Measurements from ENCODE around the gene PLD1.
"Not testable (repeated sequence)": the region's sequence is repeated elsewhere in the genome, so short reads cannot be mapped to it uniquely, and the experiment has no call there.

PLD1 gene

DNA sequence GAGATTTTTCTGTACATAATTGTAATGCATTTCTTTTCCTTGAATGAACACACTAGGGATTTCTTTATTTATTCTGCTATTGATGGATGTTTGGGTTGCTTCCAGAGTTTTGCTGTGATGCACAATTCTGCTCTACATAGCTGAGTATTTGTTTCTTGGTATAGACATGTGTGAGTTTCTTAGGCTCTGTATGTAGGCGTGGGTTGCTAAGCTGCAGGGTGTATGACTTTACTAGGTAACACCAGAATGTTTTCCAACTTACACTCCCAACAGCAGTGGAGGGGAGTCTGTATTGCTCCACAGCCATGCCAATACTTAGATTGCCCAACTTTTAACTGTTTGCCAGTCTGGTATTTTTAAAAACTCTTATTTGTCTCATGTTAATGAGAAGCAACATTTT lies 194.6 kb downstream of the PLD1 start:
- DNase-seq (ENCODE audit: low read depth in 2 of 2): no peak

- DNase-seq (ENCODE audit: low read depth in 2 of 2): no peak
Observed at GRCh38 chr3:171615281-171615680, 195.0 kb downstream of the PLD1 start.

GRCh38 chr3:171614318-171614921 lies 195.9 kb downstream of the PLD1 start:
- DNase-seq (ENCODE audit: low read depth in 2 of 2): no peak

GRCh38 chr3:171607452-171607851 lies 202.8 kb downstream of the PLD1 start:
- no peak for DNase-seq (ENCODE audit: low read depth in 2 of 2)

DNA sequence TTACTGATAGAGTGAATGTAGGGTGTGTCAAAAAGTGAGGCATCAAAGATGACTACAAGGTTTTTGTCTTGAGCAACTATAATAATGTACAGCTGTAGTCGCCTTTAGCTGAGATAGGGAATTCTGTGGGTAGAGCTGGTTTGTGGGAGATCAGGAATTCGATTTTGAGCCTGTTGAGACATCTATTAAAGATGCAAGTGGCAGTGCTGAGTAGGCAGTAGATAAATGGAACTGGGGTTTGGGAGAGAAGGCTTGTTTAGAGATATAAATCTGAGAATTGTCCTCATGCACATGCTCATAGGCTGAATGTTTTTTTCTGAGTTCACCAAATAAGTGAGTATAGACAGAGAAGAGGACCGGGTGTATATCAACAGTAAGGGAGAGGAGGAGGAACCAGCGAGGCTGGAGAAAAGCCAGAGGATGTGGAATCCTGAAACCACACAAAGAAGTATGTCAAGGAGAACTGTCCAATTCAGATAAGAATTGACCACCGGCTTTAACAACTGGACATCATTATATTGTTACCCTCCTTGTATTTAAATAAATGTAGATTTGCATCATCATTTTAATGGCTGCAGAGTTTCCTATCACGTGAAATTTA lies 204.0 kb downstream of the PLD1 start:
- DNase-seq (ENCODE audit: low read depth in 2 of 2): no peak

DNA sequence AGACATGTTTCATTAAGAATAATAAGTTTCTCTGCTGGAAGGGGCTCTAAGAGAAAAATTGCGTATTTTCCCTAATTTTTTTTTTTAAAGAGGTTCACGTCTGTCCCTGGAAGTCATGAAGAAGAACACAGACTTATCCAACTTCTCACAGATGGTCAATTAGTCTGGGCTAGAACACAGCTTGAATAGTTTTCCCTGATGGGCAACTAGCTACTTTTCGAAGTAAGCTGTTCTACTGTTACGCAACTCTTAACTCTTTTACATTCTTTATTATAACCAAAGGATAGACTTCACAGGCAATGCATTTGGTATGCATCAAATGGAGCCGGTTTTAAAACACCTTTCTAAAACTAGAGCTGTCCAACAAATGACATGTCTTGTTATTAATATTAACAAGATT lies 205.9 kb downstream of the PLD1 start:
- DNase-seq (ENCODE audit: low read depth in 2 of 2): no peak

- DNase-seq (ENCODE audit: low read depth in 2 of 2): no peak
Observed at GRCh38 chr3:171602072-171602471, 208.2 kb downstream of the PLD1 start.

- no peak for DNase-seq (ENCODE audit: low read depth in 2 of 2)
Observed at GRCh38 chr3:171600030-171600429, 210.3 kb downstream of the PLD1 start.

- no peak for DNase-seq (ENCODE audit: low read depth in 2 of 2)
Observed at GRCh38 chr3:171598990-171599389, 211.3 kb downstream of the PLD1 start.

GRCh38 chr3:171592786-171593185 lies 217.5 kb downstream of the PLD1 start:
- DNase-seq (ENCODE audit: low read depth in 2 of 2): no peak

DNA sequence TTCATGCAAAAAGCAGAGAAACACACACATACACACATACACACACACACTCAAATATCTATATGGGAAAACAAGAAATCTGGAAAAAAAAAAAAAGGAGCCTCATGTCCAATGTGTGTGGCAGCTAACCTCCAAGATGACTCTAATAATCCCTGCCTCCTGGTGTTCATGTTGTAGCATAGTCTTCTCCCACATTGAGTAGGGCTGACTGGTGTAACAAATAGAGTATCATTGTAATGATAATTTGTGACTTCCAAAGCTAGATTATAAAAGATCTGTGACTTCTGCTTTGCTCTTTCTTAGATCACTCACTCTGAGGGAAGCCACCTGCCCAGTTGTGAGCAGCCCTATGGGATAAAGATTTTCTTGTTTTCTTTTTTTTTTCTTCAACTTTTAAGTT lies 219.2 kb downstream of the PLD1 start:
- DNase-seq (ENCODE audit: low read depth in 2 of 2): no peak

GRCh38 chr3:171586274-171586673 lies 224.0 kb downstream of the PLD1 start:
- DNase-seq (ENCODE audit: low read depth in 2 of 2): no peak

DNA sequence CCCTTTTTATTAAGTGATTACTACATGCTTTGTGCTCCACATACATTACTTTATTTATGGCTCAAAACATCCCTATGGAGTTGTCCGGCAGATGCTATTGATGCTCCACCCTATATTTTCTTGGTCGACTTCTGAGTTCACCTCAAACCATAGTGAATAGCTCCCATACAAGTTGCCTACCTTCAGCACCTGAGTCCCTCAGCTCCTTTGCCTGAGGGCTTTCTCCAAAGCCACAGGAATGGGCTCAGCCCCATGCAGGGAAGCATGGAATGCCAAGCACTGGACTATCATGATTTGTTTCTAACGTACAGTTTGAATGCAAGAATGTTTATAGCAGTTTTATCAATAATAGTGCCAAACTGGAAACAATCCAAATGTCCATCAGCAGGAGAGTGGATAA lies 225.2 kb downstream of the PLD1 start:
- DNase-seq (ENCODE audit: low read depth in 2 of 2): no peak

DNA sequence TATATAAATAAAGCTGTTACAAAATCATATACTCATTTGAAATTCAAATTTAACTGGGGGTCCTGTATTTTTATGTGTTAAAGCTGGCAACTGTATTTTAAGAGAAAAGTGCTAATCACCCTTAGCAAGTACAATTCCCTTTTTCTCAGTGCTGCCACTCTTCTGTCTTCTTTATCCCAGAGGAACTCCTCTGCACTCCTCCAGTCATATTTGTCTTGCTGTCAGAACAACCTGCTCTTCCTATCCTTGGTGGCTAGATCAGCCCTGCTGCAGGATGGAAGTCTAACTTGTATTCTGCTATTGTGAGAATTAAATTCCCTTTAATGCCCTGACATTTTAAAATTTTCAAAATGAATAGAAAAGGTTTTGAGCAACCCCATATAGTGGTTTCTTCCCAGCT lies 226.2 kb downstream of the PLD1 start:
- DNase-seq (ENCODE audit: low read depth in 2 of 2): no peak

GRCh38 chr3:171574556-171575240 lies 235.6 kb downstream of the PLD1 start:
- DNase-seq (ENCODE audit: low read depth in 2 of 2): no peak

DNA sequence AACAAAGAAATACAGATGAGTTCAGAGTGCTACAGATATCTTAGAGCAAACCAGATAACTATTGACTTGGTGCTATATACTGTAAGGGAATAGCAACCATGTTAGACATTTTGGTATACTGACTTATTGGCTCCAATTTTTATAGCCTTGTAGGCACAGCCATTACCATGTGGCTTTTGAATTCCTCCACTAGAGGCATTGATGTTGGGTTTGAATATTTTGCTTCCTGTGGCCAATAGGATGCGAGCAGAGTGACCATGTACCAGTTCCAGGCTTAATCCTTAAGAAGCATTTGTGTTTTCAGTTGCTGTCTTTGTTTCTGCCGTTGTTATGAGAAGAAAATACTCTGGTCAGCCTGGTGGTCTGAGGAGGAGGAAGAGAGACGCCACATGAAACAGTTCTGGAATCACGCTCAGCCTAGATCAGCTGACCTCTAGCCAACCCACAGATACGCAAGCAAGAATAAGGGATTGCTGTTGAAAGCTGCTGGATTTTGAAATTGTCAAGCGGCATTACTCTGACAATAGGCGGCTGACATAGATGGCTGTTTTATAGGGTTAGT lies 240.6 kb downstream of the PLD1 start:
- no peak for DNase-seq (ENCODE audit: low read depth in 2 of 2)

GRCh38 chr3:171568766-171569165 lies 241.5 kb downstream of the PLD1 start:
- no peak for DNase-seq (ENCODE audit: low read depth in 2 of 2)

DNA sequence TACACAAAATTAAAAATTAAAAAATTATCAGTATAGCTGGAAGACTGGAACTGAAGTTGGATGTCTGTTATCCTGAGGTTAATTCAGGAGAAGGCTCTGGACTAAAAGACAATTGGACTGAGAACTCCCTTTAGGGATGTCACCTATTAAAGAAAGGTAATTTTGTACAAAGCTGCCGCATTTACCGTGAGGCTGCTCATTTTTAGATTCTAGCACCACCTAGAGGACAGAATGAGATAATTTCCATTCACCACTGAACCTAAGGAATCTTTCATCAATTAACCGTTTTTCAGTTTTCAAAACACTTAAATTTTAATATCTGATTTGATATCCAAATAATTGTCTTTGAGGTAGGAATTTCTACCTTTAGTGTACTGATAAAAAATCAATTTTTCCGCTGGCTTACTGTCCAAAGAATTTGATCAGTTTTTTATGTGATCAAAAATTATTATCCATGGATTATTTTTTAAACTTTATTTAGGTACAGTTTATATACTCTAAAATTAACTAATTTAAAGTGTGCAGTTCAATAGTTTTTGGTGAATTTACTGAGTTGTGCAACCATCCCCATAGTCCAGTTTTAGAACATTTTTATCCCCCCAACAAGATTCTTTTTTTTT lies 243.4 kb downstream of the PLD1 start:
- DNase-seq (ENCODE audit: low read depth in 2 of 2): no peak

- DNase-seq (ENCODE audit: low read depth in 2 of 2): no peak
Observed at GRCh38 chr3:171565481-171566058, 244.7 kb downstream of the PLD1 start.

- DNase-seq (ENCODE audit: low read depth in 2 of 2): no peak
Observed at GRCh38 chr3:171564748-171565480, 245.4 kb downstream of the PLD1 start.

- no peak for DNase-seq (ENCODE audit: low read depth in 2 of 2)
Observed at GRCh38 chr3:171563298-171563697, 247.0 kb downstream of the PLD1 start.

DNA sequence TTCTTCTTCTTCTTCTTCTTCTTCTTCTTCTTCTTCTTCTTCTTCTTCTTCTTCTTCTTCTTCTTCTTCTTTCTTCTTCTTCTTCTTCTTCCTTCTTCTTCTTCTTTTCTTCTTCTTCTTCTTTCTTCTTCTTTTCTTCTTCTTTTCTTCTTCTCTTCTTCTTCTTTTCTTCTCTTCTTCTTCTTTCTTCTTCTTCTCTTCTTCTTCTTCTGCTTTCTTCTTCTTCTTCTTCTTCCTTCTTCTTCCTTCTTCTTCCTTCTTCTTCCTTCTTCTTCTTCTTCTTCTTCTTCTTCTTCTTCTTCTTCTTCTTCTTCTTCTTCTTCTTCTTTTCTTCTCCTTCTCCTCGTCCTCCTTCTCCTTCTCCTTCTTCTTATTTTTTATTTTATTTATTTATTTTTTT lies 247.8 kb downstream of the PLD1 start:
- DNase-seq (ENCODE audit: low read depth in 2 of 2): not testable (repeated sequence)
